SK-N-MC (cell line): ENCODE results near the gene MYRFL.
"Not testable (repeated sequence)": the region's sequence is repeated elsewhere in the genome, so short reads cannot be mapped to it uniquely, and the experiment has no call there.

Source experiments
- DNase-seq: peaks from one replicate; pipeline ENCODE4 v3.0.0-alpha.2; 2011; ENCODE audit warnings: low read depth, low spot score
- H3K27ac ChIP-seq: fragments of 200-600 bp; sonication (generic); 2 replicates; pipeline ENCODE4 v1.5.1; 2016; ENCODE audit warnings: mixed run types
- H3K36me3 ChIP-seq: fragments of 200-600 bp; sonication (generic); 2 replicates; pipeline ENCODE4 v1.6.1; 2017; ENCODE audit warnings: antibody characterized with exemption, low read length, mixed read lengths; ENCODE audit not compliant: insufficient read depth
- H3K4me3 ChIP-seq: fragments of 200-600 bp; sonication (generic); 2 replicates; pipeline ENCODE4 v1.5.1; 2016
- H3K9ac ChIP-seq: fragments of 200-600 bp; sonication (generic); 2 replicates; pipeline ENCODE4 v1.8.0; 2017; ENCODE audit warnings: mixed run types, mixed read lengths; ENCODE audit not compliant: insufficient read length
- H3K9me3 ChIP-seq: fragments of 200-600 bp; sonication (generic); 2 replicates; pipeline ENCODE4 v1.6.1; 2017; ENCODE audit warnings: low read depth, mild to moderate bottlenecking, antibody characterized with exemption, low read length, moderate library complexity, mixed read lengths
- EZH2 ChIP-seq: fragments of 200-600 bp; sonication (generic); IDR thresholded peaks from one replicate; pipeline ENCODE4 v1.6.1; 2017; ENCODE audit warnings: antibody characterized with exemption
- FOXP2 ChIP-seq: optimal IDR thresholded peaks from 2 replicates; pipeline ENCODE3; 2011; ENCODE audit warnings: mild to moderate bottlenecking, moderate library complexity; ENCODE audit not compliant: insufficient read depth; ENCODE audit errors: extremely low read length, control extremely low read depth
- POLR2AphosphoS5 ChIP-seq: IDR thresholded peaks from 2 replicates; pipeline ENCODE4 v1.6.1; 2012; ENCODE audit warnings: mild to moderate bottlenecking, low read depth, low read length, borderline replicate concordance

The MYRFL gene

DNA sequence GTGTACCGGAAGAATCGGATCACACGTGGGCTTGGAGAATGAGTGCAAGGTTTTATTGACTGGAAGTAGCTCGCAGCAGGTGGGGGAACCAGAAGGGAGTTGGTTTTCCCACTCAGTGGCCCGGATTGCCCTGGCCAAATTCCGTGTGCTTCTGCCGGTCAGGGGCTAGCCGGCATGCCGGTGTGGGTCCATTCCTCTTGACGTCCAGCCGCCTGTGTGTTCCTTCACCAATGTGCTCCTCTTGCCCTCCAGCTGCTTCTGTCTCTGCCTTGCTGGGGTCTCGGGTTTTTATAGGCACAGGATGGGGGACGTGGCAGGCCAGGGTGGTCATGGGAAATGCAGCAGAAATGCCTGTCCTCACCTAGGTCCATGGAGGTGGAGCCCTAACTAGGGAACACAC is 11.0 kb downstream of the MYRFL start:
- peak overlapping the region; percentile 98; the same call in 1 of the 2 replicates for H3K27ac ChIP-seq
- no peak for DNase-seq
- TF ChIP-seq EZH2 (no peak), FOXP2 (no peak), POLR2AphosphoS5 (no peak)
- H3K4me3 ChIP-seq: no peak overlapping the region
- no peaks in the 10 kb centered on the region for H3K36me3 ChIP-seq
- H3K9me3 ChIP-seq: no peaks in the 10 kb centered on the region
- H3K9ac ChIP-seq: no peak overlapping the region

DNA sequence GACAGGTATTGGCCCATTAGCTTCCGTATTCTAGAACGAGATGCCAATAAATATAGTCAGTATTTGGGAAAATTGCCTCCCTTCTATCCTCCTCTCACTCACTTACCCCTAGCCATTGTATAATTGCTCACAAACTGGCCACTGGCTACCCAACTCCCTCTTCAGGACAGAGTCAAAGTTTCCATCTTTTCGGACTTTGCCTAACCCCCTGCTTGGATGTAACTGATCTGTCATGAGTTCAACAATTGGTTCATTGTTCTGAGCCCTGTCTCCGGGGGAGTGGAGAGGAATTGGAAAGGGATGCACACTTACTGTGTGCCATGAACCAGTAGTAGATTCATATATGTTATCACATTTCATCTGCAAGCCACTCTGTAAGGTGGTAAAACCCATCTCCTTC is 12.2 kb downstream of the MYRFL start:
- no peak for DNase-seq
- no peak overlapping the region for H3K9ac ChIP-seq
- no peaks in the 10 kb centered on the region for H3K36me3 ChIP-seq
- TF ChIP-seq POLR2AphosphoS5 (no peak), EZH2 (no peak), FOXP2 (no peak)
- no peak overlapping the region for H3K4me3 ChIP-seq
- H3K27ac ChIP-seq: no peak overlapping the region
- H3K9me3 ChIP-seq: no peaks in the 10 kb centered on the region

DNA sequence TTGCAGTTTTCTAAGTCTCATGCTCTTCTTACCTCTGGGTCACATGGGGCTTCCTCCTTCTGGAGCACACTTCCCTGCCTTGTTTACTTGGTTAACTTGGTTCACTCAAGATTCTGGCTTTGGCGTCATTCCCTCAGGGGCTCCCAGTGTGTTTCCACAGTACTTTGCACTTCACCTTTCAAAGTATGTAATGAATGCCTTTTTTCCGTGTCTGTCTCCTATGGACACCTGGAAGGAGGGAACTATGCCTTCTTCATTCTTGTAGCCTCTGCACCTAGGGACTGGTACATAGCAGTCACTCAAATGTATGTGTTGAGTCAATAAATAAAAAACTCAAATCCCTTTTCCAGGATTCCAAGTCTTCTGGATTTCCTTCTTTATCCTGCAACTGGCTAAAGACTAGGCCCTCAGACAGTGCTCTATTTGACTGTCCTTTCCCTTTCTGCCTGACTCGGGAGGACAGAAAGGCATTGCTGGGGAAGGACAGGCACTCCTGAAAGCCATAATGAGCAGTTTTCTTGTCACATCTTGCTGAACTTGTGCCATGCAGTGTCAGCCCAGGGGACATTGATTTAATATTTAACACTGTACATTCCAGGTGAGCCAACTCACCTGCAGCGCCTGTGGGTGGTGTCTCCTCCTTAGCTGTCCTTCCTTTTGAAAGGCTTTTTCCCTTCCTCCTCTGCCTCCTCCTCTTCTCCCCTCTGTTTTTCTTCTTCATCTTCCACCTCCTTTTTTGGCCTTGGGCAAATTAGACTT is 12.8 kb downstream of the MYRFL start:
- Histone ChIP-seq H3K9me3 (no peaks in the 10 kb centered on the region), H3K4me3 (no peak overlapping the region), H3K27ac (peak overlapping the region; percentile 82), H3K9ac (peak overlapping the region; percentile 46), H3K36me3 (no peaks in the 10 kb centered on the region)
- TF ChIP-seq EZH2 (no peak), POLR2AphosphoS5 (no peak), FOXP2 (no peak)
- no peak for DNase-seq

DNA sequence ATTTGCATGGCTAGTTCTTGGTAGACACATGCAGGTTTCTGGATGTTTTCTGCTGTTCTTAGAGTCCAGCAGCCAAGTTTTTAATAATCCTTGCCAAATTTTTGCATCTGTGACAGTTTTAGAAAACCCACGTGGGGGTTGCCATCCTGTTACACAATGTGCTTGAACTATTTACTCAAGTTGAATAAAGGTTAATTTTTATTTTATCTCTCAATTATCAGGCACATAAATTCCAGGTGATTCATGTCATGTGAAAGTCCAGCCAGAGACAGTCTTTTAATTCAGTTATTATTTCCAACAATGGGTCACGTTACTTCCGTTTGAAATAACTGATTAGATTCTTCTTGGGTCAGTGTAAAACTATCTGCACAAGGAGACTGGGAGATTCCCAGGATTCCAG is 15.7 kb downstream of the MYRFL start:
- TF ChIP-seq EZH2 (no peak), POLR2AphosphoS5 (no peak), FOXP2 (no peak)
- Histone ChIP-seq H3K9ac (no peak overlapping the region), H3K9me3 (no peaks in the 10 kb centered on the region), H3K4me3 (no peak overlapping the region), H3K27ac (no peak overlapping the region), H3K36me3 (no peaks in the 10 kb centered on the region)
- no peak for DNase-seq

DNA sequence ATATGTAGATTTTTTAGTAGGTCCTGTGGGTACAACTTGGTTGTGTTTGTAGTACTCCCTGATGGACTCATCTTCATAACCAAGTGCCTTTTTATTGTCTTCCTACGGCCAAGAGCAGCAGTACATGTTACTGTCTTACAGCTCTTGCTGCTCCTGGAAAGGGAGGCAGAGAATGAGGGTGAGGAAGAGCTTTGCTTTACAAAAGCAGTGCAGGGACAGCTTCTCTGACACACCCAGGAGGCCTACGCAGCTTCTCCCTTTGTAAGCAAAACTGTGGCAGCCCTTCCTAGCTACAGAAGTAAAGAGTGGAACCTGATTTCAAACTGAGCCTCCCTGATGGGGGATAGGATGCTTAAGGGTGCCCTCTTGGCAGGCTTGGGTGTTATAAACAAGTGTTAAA is 18.6 kb downstream of the MYRFL start:
- H3K9ac ChIP-seq: no peak overlapping the region
- no peak for DNase-seq
- TF ChIP-seq FOXP2 (no peak), POLR2AphosphoS5 (no peak), EZH2 (no peak)
- no peak overlapping the region for H3K27ac ChIP-seq
- no peaks in the 10 kb centered on the region for H3K9me3 ChIP-seq
- no peak overlapping the region for H3K4me3 ChIP-seq
- no peaks in the 10 kb centered on the region for H3K36me3 ChIP-seq

DNA sequence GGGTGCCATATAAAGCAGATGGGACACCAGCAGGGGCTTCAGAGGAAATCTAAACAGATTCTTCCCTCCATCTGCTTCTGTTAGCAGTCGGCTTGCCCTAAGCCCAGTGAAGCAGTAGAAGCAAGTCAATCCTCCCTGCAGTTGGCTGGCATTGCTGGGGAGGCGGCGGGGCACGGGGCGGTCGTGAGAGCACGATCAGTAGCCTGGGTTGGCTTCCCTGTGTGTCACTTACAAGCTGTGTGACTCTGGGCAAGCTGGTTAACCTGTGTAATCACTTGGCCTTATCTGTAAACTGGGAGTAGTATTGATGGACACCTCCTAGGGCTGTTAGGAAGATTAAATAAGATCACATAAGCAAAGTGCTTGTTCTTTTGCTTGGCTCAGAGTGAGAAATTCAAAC is 19.4 kb downstream of the MYRFL start:
- no peaks in the 10 kb centered on the region for H3K9me3 ChIP-seq
- DNase-seq: no peak
- H3K36me3 ChIP-seq: no peaks in the 10 kb centered on the region
- H3K9ac ChIP-seq: no peak overlapping the region
- TF ChIP-seq POLR2AphosphoS5: no peak
- no peak for TF ChIP-seq EZH2
- TF ChIP-seq FOXP2: no peak
- H3K27ac ChIP-seq: no peak overlapping the region
- no peak overlapping the region for H3K4me3 ChIP-seq

DNA sequence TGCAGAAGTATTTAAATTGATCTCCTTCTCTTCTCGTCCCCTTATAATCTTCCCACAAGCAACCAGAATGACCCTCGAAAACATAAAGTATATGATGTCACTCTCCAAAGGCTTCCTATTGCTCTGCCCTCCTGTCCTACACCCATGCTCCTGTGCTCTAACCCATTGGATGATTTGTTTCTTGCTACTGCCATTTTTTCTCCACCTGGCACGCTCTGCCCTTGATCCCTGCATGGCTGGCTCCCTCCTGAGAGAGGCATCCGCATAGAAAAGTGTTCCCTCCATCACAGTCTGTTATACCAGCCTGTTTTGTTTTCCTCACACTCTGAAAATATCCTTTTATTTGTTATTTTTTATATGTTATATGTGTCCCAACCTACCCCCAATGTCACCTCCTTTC is 19.8 kb downstream of the MYRFL start:
- no peak for DNase-seq
- Histone ChIP-seq H3K36me3 (no peaks in the 10 kb centered on the region), H3K27ac (no peak overlapping the region), H3K4me3 (no peak overlapping the region), H3K9ac (no peak overlapping the region), H3K9me3 (no peaks in the 10 kb centered on the region)
- TF ChIP-seq FOXP2: no peak
- TF ChIP-seq POLR2AphosphoS5: no peak
- no peak for TF ChIP-seq EZH2

DNA sequence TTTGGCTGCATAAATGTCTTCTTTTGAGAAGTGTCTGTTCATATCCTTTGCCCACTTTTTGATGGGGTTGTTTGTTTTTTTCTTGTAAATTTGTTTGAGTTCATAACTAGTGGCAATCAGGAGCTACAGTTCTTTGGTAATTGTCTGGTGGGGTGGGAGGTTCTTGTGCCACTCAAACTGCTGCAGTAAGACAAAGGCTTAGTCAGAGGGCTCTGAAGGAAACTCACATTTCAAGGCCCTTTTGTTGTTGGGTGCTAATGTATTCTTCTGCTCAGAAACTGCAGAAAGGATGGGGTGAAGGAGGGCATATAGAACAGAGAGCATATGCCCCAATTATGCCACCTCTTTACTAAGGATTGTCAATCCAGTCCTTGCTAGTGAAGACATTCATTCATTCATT is 21.9 kb downstream of the MYRFL start:
- TF ChIP-seq POLR2AphosphoS5 (no peak), FOXP2 (no peak), EZH2 (no peak)
- H3K27ac ChIP-seq: no peak overlapping the region
- no peaks in the 10 kb centered on the region for H3K36me3 ChIP-seq
- H3K9ac ChIP-seq: no peak overlapping the region
- H3K4me3 ChIP-seq: no peak overlapping the region
- H3K9me3 ChIP-seq: no peaks in the 10 kb centered on the region
- no peak for DNase-seq

DNA sequence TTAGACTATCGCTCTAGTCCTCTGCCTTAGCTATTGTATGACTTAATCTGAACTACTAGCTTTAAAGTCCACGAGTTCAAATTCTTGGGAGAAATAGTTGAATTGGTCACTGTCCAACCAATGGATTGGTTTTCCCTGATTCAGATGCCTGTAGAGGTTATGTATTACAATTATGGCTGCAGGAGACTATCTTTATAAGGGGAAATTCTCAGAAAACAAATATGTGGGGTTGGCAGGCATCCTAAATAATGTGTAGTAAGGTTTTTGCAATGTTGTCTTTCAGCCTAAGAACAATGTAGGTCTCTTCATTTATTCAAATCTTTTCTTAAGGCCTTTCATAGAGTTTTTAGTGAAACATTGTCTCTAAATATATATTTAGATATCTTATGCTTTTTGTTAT is 26.9 kb downstream of the MYRFL start:
- Histone ChIP-seq H3K4me3 (no peak overlapping the region), H3K9ac (no peak overlapping the region), H3K27ac (no peak overlapping the region), H3K36me3 (no peaks in the 10 kb centered on the region), H3K9me3 (no peaks in the 10 kb centered on the region)
- DNase-seq: no peak
- TF ChIP-seq FOXP2 (no peak), POLR2AphosphoS5 (no peak), EZH2 (no peak)

DNA sequence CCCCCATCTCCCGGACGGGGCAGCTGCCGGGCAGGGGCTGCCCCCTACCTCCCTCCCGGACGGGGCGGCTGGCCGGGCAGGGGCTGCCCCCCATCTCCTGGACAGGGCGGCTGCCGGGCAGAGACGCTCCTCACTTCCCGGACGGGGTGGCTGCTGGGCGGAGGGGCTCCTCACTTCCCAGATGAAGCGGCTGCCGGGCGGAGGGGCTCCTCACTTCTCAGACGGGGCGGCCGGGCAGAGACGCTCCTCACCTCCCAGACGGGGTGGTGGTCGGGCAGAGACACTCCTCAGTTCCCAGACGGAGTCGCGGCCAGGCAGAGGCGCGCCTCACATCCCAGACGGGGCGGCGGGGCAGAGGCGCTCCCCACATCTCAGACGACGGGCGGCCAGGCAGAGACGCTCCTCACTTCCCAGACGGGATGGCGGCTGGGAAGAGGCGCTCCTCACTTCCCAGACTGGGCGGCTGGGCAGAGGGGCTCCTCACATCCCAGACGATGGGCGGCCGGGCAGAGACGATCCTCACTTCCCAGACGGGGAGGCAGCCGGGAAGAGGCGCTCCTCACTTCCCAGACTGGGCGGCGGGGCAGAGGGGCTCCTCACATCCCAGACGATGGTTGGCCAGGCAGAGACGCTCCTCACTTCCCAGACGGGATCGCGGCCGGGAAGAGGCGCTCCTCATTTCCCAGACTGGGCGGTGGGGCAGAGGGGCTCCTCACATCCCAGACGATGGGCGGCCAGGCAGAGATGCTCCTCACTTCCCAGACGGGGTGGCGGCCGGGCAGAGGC is 28.3 kb downstream of the MYRFL start:
- not testable (repeated sequence) for H3K9me3 ChIP-seq, H3K27ac ChIP-seq, H3K9ac ChIP-seq, H3K4me3 ChIP-seq, H3K36me3 ChIP-seq, DNase-seq
